ENCODE results near the gene PIGR. TPM values are rescaled to one million over a fixed set of nuclear protein-coding genes. Genes with fewer than 3 reads are reported as not detected.

The PIGR gene
- total RNA-seq, 1 donor from 2014 or later, result not detected

DNA sequence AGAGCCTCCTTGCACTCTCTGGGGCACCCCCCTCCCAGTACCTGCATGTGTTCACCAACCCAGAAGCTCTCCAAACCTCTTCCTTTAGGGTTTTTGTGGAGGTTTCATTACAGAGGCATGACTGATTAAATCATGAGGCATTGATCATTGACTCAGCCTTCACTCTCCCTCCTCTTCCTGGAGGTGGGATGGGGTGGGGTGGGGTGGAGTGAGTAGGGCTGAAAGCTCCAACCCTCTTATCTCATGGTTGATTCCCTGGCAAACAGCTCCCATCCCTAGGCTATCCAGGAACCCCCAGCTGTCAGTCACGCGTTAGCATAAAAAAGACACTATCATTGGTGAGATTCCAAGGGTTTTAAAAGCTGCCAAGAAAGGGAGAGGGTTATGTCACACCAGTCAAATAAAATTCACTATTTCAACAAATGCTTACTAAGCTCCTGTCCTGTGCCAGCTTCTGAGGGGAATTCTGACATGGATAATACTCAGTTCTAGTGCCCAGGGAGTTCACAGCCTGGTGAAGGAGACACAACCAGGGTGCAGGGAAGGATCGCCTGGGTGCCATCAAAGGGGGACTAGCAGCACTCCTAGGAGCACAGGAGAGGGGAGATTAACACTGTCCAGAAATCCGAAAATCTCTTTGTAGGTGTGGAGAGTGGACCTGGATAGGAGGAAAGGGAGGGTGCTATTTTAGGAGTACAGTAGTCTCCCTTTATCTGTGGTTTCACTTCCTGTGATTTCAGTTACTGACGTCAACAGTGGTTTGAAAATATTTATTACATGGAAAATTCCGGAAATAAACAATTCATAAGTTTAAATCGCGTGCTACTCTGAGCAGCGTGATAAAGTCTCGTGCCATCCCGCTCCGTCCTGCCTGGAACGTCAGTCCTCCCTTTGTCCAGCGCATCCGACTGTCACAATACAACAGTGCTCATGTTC, 55.9 kb downstream of the PIGR start:
- no peak for DNase-seq
- no peak overlapping the region for H3K27ac Mint-ChIP-seq (ENCODE audit: unreplicated experiment)
- no peaks in the 10 kb centered on the region for H3K9me3 Mint-ChIP-seq (ENCODE audit: unreplicated experiment)

DNA sequence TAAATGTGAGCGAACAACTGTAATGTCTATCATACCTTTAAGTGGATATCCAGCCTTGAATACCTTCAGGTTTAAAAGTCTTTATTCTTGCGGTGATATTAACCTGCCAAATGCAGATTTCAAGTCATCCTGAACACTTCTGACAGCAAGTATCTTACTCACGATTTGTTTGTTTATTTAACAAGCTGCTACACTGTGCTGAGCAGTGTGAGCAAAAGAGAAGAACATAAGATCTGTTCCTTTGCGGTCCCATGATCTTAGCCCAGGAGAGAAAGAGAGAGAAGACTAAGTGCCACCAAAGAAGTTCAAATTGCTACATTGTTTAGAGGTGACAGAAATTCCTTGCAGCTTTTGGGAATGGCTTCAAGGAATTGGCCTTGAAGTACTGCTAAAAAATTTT, 58.6 kb downstream of the PIGR start:
- no peak for DNase-seq
- Mint-ChIP-seq H3K9me3 (ENCODE audit: unreplicated experiment) (no peaks in the 10 kb centered on the region), H3K4me1 (ENCODE audit: low read depth, unreplicated experiment) (no peaks in the 10 kb centered on the region), H3K36me3 (ENCODE audit: unreplicated experiment) (no peaks in the 10 kb centered on the region), H3K27me3 (ENCODE audit: unreplicated experiment) (no peaks in the 10 kb centered on the region), H3K4me3 (ENCODE audit: unreplicated experiment) (no peak overlapping the region), H3K27ac (ENCODE audit: unreplicated experiment) (no peak overlapping the region)
- TF ChIP-seq, protein P1, sequence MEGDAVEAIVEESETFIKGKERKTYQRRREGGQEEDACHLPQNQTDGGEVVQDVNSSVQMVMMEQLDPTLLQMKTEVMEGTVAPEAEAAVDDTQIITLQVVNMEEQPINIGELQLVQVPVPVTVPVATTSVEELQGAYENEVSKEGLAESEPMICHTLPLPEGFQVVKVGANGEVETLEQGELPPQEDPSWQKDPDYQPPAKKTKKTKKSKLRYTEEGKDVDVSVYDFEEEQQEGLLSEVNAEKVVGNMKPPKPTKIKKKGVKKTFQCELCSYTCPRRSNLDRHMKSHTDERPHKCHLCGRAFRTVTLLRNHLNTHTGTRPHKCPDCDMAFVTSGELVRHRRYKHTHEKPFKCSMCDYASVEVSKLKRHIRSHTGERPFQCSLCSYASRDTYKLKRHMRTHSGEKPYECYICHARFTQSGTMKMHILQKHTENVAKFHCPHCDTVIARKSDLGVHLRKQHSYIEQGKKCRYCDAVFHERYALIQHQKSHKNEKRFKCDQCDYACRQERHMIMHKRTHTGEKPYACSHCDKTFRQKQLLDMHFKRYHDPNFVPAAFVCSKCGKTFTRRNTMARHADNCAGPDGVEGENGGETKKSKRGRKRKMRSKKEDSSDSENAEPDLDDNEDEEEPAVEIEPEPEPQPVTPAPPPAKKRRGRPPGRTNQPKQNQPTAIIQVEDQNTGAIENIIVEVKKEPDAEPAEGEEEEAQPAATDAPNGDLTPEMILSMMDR (IDR thresholded peaks at IDR 0.05; ENCODE audit: partially characterized antibody, unreplicated experiment), result no peak

More for the DNA sequence above, 55.9 kb downstream of the PIGR start:
- Mint-ChIP-seq H3K27me3 (ENCODE audit: unreplicated experiment) (no peaks in the 10 kb centered on the region), H3K36me3 (ENCODE audit: unreplicated experiment) (no peaks in the 10 kb centered on the region), H3K4me3 (ENCODE audit: unreplicated experiment) (no peak overlapping the region), H3K4me1 (ENCODE audit: low read depth, unreplicated experiment) (no peaks in the 10 kb centered on the region)
- TF ChIP-seq, protein P1 (IDR thresholded peaks at IDR 0.05; ENCODE audit: partially characterized antibody, unreplicated experiment), result no peak

DNA sequence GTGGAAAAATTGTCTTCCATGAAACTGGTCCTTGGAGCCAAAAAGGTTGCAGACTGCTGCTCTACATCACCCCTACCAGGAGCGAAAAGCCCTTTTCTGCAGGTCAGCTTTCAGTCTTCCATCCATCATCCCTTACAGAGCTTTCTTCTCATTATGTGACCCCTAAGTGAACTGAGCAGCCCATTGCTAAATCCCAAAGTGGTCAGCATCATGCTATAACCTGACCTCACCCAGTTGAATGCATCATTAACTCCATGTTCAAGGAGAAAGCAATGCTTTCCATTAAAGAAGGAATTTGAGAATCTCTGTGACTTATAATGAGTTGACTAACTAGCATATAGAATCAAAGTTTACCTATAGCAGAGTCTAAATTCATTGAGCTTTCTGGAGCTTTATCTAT, 59.4 kb downstream of the PIGR start:
- H3K4me1 Mint-ChIP-seq (ENCODE audit: low read depth, unreplicated experiment), result no peaks in the 10 kb centered on the region
- no peak overlapping the region for H3K27ac Mint-ChIP-seq (ENCODE audit: unreplicated experiment)
- no peak for DNase-seq
- H3K36me3 Mint-ChIP-seq (ENCODE audit: unreplicated experiment), result no peaks in the 10 kb centered on the region
- TF ChIP-seq, protein P1 (IDR thresholded peaks at IDR 0.05; ENCODE audit: partially characterized antibody, unreplicated experiment), result no peak
- H3K9me3 Mint-ChIP-seq (ENCODE audit: unreplicated experiment), result no peaks in the 10 kb centered on the region
- no peaks in the 10 kb centered on the region for H3K27me3 Mint-ChIP-seq (ENCODE audit: unreplicated experiment)
- no peak overlapping the region for H3K4me3 Mint-ChIP-seq (ENCODE audit: unreplicated experiment)

DNA sequence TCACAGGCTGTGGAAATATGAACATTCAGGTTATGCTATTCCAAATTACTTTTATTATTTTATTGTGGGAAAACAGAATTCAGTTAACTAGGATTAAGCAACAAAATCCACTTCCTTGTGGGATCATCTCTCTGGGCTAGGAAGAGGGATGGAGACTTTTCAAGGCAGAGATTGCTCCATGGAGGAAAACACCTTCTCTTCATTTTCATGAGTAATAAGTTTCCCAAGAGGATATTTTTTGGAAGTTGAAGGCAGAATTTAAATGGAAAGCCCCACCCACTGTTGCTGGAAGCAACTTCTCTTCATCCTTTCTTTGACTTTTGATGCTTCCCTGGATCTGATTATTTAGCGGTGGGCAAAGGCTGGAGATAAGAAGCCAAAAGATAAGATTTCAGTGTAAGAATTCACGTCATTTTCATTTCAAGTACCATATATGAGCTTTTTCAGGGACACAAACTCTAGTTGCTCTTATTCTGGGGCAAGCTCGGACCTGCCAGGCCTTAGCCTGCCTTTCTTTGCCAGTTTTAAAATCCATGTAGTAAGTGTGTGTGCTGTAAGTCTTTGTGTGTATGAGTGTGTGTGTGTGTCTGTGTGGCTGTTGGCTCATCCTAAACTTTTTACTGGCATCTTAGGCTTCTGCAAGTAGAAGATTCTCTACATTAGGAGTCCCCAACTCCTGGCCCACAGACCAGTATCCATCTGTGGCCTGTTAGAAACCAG, 60.8 kb downstream of the PIGR start:
- TF ChIP-seq, protein P1 (IDR thresholded peaks at IDR 0.05; ENCODE audit: partially characterized antibody, unreplicated experiment), result no peak
- no peaks in the 10 kb centered on the region for H3K9me3 Mint-ChIP-seq (ENCODE audit: unreplicated experiment)
- H3K27me3 Mint-ChIP-seq (ENCODE audit: unreplicated experiment), result no peaks in the 10 kb centered on the region
- DNase-seq, result no peak
- no peak overlapping the region for H3K4me3 Mint-ChIP-seq (ENCODE audit: unreplicated experiment)
- no peak overlapping the region for H3K27ac Mint-ChIP-seq (ENCODE audit: unreplicated experiment)
- no peaks in the 10 kb centered on the region for H3K4me1 Mint-ChIP-seq (ENCODE audit: low read depth, unreplicated experiment)
- no peaks in the 10 kb centered on the region for H3K36me3 Mint-ChIP-seq (ENCODE audit: unreplicated experiment)

DNA sequence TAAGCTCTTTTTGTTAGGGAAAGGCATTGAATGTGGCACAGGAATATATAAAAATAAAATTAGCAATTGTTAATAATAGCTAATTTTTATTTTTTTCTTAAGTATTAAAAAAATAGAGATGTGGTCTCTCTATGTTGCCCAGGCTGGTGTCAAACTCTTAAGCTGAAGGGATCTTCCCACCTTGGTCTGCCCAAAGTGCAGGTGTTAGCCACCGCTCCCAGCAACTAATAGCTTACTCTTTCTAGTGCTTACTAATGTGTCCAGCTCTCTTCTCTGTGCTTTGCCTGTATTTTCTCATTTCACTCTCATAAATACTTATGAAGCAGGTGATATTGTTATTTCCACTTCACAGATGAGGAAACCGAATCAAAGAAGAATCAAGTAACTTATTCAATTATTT, 62.4 kb downstream of the PIGR start:
- Mint-ChIP-seq H3K4me1 (ENCODE audit: low read depth, unreplicated experiment) (no peaks in the 10 kb centered on the region), H3K4me3 (ENCODE audit: unreplicated experiment) (no peak overlapping the region)

More for the DNA sequence above, 62.4 kb downstream of the PIGR start:
- Mint-ChIP-seq H3K27ac (ENCODE audit: unreplicated experiment) (no peak overlapping the region), H3K27me3 (ENCODE audit: unreplicated experiment) (no peaks in the 10 kb centered on the region), H3K9me3 (ENCODE audit: unreplicated experiment) (no peaks in the 10 kb centered on the region), H3K36me3 (ENCODE audit: unreplicated experiment) (no peaks in the 10 kb centered on the region)
- TF ChIP-seq, protein P1 (IDR thresholded peaks at IDR 0.05; ENCODE audit: partially characterized antibody, unreplicated experiment), result no peak
- DNase-seq, result no peak
